GM08714 (cell line): ENCODE data around the gene KIRREL2.
"Not testable (repeated sequence)": the region's sequence is repeated elsewhere in the genome, so short reads cannot be mapped to it uniquely, and the experiment has no call there.

ENCODE experiments used
- H3K4me3 ChIP-seq: fragments of 200-500 bp; sonication (Bioruptor generic); 2 replicates; pipeline ENCODE4 v1.5.1; 2014; ENCODE audit warnings: mild to moderate bottlenecking, low read length, inconsistent platforms
- ZNF274 ChIP-seq: IDR thresholded peaks from 2 replicates; pipeline ENCODE4 v1.6.1; 2012; ENCODE audit warnings: mild to moderate bottlenecking, low read depth, low read length

The KIRREL2 gene

GRCh38 chr19:35908010-35908441 is 51.3 kb downstream of the KIRREL2 start, which contains the start of gene TYROBP:
Gene TYROBP, minus strand, starts transcription at chr19:35908295. Its CDS starts 67 bp downstream, at chr19:35908228.
- no peak within 1 kb of the TSS for H3K4me3 ChIP-seq
- TF ChIP-seq ZNF274 = no peak

- TF ChIP-seq ZNF274 = no peak
- no peak overlapping the region; the same call in 1 of the 2 replicates for H3K4me3 ChIP-seq
Measured at GRCh38 chr19:35908973-35909683, 52.4 kb downstream of the KIRREL2 start.

- TF ChIP-seq ZNF274 = no peak
- no peak overlapping the region; the same call in 1 of the 2 replicates for H3K4me3 ChIP-seq
Measured at GRCh38 chr19:35909684-35910035, 52.9 kb downstream of the KIRREL2 start.

GRCh38 chr19:35910355-35910754 is 53.6 kb downstream of the KIRREL2 start:
- H3K4me3 ChIP-seq = not testable (repeated sequence)

- no peak for TF ChIP-seq ZNF274
Measured at GRCh38 chr19:35911173-35911572, 54.5 kb downstream of the KIRREL2 start.

GRCh38 chr19:35911790-35912189 is 55.1 kb downstream of the KIRREL2 start:
- no peak for TF ChIP-seq ZNF274
- no peak overlapping the region for H3K4me3 ChIP-seq

More at GRCh38 chr19:35911173-35911572, 54.5 kb downstream of the KIRREL2 start:
- no peak overlapping the region for H3K4me3 ChIP-seq

- no peak overlapping the region for H3K4me3 ChIP-seq
- no peak for TF ChIP-seq ZNF274
Measured at GRCh38 chr19:35913589-35913988, 56.9 kb downstream of the KIRREL2 start.

- no peak overlapping the region for H3K4me3 ChIP-seq
- no peak for TF ChIP-seq ZNF274
Measured at GRCh38 chr19:35915443-35915842, 58.7 kb downstream of the KIRREL2 start.
